AG10803 (cell line): Measurements from ENCODE around the gene C11orf21.

Experiments used
- DNase-seq: peaks from one replicate; pipeline ENCODE4 v3.0.0; 2010; ENCODE audit warnings: low read depth
- H3K4me3 ChIP-seq: 2 replicates; pipeline ENCODE4 v1.5.1; 2011; ENCODE audit warnings: mild to moderate bottlenecking, low read length, control low read depth
- CTCF ChIP-seq: conservative IDR thresholded peaks from 2 replicates; pipeline ENCODE4 v1.5.1; 2011; ENCODE audit warnings: mild to moderate bottlenecking, low read length, control low read depth, inconsistent platforms

Gene C11orf21

GRCh38 chr11:2263724-2264360 is 37.9 kb downstream of the C11orf21 start:
- no peak overlapping the region for H3K4me3 ChIP-seq
- no peak for DNase-seq
- no peak for TF ChIP-seq CTCF

GRCh38 chr11:2263071-2263565 is 38.6 kb downstream of the C11orf21 start:
- DNase-seq: no peak
- TF ChIP-seq CTCF: no peak
- no peak overlapping the region for H3K4me3 ChIP-seq

- TF ChIP-seq CTCF: no peak
- H3K4me3 ChIP-seq: no peak overlapping the region
- DNase-seq: no peak
These were observed 39.2 kb downstream of the C11orf21 start for GRCh38 chr11:2262301-2263070.

GRCh38 chr11:2261436-2262230 is 40.1 kb downstream of the C11orf21 start:
- no peak overlapping the region for H3K4me3 ChIP-seq
- TF ChIP-seq CTCF: no peak
- no peak for DNase-seq

DNA sequence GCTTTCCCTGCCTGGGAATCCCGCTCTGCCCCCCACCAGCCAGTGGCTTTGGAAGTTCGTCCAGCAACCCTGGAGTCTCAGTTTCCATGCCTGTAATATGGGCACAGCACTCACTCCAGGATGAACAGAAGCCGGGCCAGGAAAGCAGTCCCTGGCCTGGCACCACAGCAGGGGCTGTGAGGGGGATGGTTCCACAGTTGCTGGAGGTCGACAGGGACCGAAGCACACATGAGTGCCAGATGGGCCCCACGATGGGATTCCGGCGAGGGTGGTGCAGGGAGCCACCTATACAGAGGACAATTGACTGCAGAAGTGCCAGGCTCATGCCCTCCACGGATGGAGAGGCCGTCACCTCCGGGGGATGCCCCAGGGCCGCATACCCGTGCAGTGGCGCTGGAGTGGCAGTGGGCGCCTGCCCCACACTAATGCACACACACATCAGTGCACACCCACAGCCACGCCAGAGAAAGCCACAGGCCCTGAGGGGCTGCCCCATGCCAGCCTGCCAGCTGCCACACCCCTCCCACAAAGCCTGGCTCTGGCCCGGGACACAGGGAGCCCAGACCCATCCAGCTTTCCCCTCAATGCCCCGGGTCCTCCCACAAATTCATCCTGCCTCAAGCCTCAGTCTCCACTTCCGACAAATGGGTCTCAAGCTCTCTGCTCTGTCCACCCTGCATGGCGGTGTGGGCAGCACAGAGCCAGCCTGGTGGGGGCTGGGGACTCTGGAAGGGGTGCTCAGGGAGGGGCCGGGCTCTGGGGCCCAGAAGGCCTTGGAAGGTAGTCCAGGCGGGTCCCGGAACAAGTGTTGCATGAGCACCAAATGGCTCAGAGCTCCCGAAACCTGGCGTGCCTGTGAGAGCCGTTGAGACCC is 41.0 kb downstream of the C11orf21 start:
- no peak overlapping the region for H3K4me3 ChIP-seq
- no peak for DNase-seq
- TF ChIP-seq CTCF: no peak

DNA sequence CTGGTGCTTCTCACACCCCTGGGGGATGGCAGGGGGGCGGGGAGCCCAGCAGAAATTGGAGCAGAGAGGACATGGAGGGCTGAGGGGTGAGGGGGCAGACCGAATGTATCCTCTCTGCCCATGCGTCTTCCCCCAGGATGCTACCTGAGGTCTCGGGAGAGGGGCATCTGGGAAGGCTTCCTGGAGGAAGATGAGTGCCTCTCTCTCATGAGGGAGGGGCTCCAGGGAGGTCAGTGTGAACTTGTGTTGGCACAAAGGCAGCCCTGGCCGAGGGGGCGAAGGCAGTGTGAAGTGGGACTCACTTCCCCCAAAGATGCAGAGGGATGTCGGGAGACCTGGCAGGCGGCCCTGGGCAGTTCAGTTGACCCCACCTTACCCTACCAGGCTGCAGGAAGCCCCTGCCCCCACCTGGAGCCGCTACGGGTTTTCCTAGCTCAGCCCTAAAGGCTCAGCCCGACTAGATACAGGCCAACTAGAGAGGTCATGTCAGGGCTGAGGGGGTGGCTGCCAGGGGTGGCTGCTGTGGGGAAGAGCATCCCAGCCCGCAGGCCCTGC is 41.7 kb downstream of the C11orf21 start:
- H3K4me3 ChIP-seq: no peak overlapping the region
- no peak for TF ChIP-seq CTCF
- DNase-seq: no peak
